Measurements from ENCODE around the gene DPEP2. TPM values are rescaled to one million over a fixed set of nuclear protein-coding genes. Genes with fewer than 3 reads are reported as not detected.

Gene DPEP2
- total RNA-seq, 1 donor from 2014 or later: not detected

DNA sequence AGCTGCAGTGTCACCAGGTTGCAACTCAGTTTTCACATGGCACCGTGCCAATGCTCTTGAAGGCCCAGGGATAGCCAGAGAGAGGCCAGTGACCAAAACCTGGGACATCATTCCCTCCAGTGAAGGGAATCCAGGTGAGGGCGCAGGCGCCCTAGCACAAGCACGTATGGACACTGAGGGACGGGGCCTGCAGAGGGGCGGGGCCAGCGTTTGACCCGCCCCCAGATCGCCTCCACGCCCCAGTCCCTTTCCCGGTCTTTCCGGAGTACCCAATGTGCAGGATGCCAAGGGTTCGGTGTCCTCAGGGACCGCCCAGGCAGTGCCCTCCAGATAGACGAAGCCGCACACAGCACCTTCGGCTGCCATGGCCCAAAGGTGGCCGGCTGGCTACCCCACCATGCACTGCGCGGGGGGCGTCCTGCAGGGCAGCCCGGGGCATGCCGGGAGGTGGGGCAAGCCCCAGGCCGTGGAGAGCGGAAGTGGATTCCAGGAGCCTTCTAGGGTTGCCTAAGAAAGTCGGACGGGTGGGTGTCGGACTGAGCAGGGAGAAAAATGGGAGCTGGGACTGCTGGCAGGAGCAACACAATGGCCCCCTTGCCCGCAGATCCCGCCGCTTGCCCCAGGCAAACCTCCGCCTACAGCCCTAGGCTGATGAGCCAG, 35.5 kb downstream of the DPEP2 start:
- H3K9me3 Mint-ChIP-seq (ENCODE audit: low read depth): no peaks in the 10 kb centered on the region
- H3K4me3 Mint-ChIP-seq (ENCODE audit: unreplicated experiment): no peak overlapping the region
- H3K27me3 Mint-ChIP-seq (ENCODE audit: low read depth): no peaks in the 10 kb centered on the region
- peaks cover 30% of the 10 kb centered on the region for H3K36me3 Mint-ChIP-seq (ENCODE audit: low read depth)
- peak; percentile 89 for DNase-seq (ENCODE audit: low spot score)
- H3K27ac Mint-ChIP-seq (ENCODE audit: unreplicated experiment): no peak overlapping the region
- TF ChIP-seq, protein P1, sequence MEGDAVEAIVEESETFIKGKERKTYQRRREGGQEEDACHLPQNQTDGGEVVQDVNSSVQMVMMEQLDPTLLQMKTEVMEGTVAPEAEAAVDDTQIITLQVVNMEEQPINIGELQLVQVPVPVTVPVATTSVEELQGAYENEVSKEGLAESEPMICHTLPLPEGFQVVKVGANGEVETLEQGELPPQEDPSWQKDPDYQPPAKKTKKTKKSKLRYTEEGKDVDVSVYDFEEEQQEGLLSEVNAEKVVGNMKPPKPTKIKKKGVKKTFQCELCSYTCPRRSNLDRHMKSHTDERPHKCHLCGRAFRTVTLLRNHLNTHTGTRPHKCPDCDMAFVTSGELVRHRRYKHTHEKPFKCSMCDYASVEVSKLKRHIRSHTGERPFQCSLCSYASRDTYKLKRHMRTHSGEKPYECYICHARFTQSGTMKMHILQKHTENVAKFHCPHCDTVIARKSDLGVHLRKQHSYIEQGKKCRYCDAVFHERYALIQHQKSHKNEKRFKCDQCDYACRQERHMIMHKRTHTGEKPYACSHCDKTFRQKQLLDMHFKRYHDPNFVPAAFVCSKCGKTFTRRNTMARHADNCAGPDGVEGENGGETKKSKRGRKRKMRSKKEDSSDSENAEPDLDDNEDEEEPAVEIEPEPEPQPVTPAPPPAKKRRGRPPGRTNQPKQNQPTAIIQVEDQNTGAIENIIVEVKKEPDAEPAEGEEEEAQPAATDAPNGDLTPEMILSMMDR (IDR thresholded peaks at IDR 0.05): no peak
- peaks cover 70% of the 10 kb centered on the region for H3K4me1 Mint-ChIP-seq (ENCODE audit: low read depth)

DNA sequence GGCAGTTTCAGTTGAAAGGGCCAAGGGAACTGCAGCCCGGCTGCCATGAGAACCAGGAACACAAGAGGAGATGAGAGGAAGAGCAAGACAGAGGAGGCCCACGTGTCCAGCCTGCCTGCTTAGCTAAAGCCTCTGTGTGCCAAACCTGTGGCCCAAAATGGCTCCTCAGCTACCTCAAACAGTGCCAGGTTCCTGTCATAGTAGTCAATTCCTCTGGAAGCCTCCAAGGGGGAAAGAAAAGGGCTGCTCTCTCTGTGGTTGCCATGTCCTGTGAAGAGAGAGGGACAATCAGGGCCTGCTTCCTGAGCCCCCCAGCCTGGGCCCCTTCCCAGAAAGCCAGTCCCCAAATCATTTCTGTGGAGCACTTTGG, 36.0 kb downstream of the DPEP2 start:
- no peak for DNase-seq (ENCODE audit: low spot score)
- Mint-ChIP-seq H3K9me3 (ENCODE audit: low read depth) (no peaks in the 10 kb centered on the region), H3K27ac (ENCODE audit: unreplicated experiment) (no peak overlapping the region), H3K36me3 (ENCODE audit: low read depth) (peaks cover 35% of the 10 kb centered on the region), H3K4me3 (ENCODE audit: unreplicated experiment) (no peak overlapping the region), H3K4me1 (ENCODE audit: low read depth) (peaks cover 68% of the 10 kb centered on the region), H3K27me3 (ENCODE audit: low read depth) (no peaks in the 10 kb centered on the region)
- TF ChIP-seq, protein P1 (IDR thresholded peaks at IDR 0.05): no peak

- no peaks in the 10 kb centered on the region for H3K27me3 Mint-ChIP-seq (ENCODE audit: low read depth)
- no peak overlapping the region for H3K4me3 Mint-ChIP-seq (ENCODE audit: unreplicated experiment)
- peak; percentile 79 for DNase-seq (ENCODE audit: low spot score)
- H3K4me1 Mint-ChIP-seq (ENCODE audit: low read depth): peaks cover 66% of the 10 kb centered on the region
- H3K9me3 Mint-ChIP-seq (ENCODE audit: low read depth): no peaks in the 10 kb centered on the region
- TF ChIP-seq, protein P1 (IDR thresholded peaks at IDR 0.05): no peak
- peaks cover 37% of the 10 kb centered on the region for H3K36me3 Mint-ChIP-seq (ENCODE audit: low read depth)
- no peak overlapping the region for H3K27ac Mint-ChIP-seq (ENCODE audit: unreplicated experiment)
Measured at GRCh38 chr16:67962135-67962534, 37.1 kb downstream of the DPEP2 start.

GRCh38 chr16:67961551-67961957, 37.7 kb downstream of the DPEP2 start:
- peak; percentile 67 for DNase-seq (ENCODE audit: low spot score)
- TF ChIP-seq, protein P1 (IDR thresholded peaks at IDR 0.05): no peak
- peaks cover 37% of the 10 kb centered on the region for H3K36me3 Mint-ChIP-seq (ENCODE audit: low read depth)
- no peak overlapping the region for H3K27ac Mint-ChIP-seq (ENCODE audit: unreplicated experiment)
- peaks cover 61% of the 10 kb centered on the region for H3K4me1 Mint-ChIP-seq (ENCODE audit: low read depth)
- no peaks in the 10 kb centered on the region for H3K27me3 Mint-ChIP-seq (ENCODE audit: low read depth)
- no peaks in the 10 kb centered on the region for H3K9me3 Mint-ChIP-seq (ENCODE audit: low read depth)
- H3K4me3 Mint-ChIP-seq (ENCODE audit: unreplicated experiment): no peak overlapping the region

DNA sequence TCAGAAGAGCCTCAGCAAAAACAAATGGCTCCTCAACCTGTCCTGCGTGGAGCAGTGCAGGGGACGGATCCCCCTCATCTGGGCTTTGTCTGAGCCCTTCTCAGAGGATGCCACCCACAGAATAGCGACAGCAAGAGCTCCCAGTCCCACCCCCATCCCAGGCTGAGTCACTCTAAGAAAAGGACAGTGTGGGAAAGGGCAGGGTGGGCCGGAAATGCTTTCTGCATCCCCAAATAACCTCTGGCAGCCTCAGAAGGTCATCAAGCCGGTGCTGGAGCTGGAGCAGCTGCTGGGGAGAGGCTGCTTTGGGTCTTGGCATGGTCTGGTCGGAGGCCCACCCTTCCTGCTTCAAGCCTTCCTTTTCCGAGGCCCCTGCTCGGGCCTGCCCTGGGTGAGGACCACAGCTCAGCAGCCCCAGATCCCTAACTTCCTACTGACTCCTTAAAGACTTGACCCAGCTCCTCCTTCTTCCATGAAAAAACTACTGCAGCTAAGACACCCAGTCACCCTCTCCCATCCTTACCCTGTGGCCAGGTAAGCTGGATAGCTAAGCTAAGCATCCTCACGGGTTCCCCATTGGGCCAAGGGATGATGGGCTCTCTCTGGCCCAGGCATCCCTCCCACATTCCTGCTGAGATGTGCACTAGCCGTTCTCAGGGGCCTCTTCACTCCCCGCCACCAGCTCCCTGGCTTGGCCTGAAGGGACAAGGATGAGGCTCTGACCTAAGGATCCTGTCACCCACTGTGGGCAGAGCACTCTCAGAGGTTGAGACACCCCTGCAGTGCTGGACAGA, 39.6 kb downstream of the DPEP2 start:
- DNase-seq (ENCODE audit: low spot score): peak; percentile 69
- no peaks in the 10 kb centered on the region for H3K9me3 Mint-ChIP-seq (ENCODE audit: low read depth)
- H3K36me3 Mint-ChIP-seq (ENCODE audit: low read depth): peaks cover 41% of the 10 kb centered on the region
- peaks cover 42% of the 10 kb centered on the region for H3K4me1 Mint-ChIP-seq (ENCODE audit: low read depth)
- H3K27ac Mint-ChIP-seq (ENCODE audit: unreplicated experiment): peak overlapping the region; percentile 45
- H3K27me3 Mint-ChIP-seq (ENCODE audit: low read depth): no peaks in the 10 kb centered on the region
- TF ChIP-seq, protein P1 (IDR thresholded peaks at IDR 0.05): no peak
- H3K4me3 Mint-ChIP-seq (ENCODE audit: unreplicated experiment): peak overlapping the region; percentile 31
